ENCODE data around the gene NACA.
A peak's percentile ranks its signal among the peaks of the same experiment; 100 is the strongest.

Gene NACA

GRCh38 chr12:56724972-56725722 lies at the start of gene NACA (continued):
- TF ChIP-seq KLF8 (tag by site-specific recombination; IDR thresholded peaks at IDR 0.05) (peak; percentile 68), ZNF132 (tag by site-specific recombination; IDR thresholded peaks at IDR 0.05; ENCODE audit: borderline replicate concordance) (no peak), REPIN1 (tag by site-specific recombination; IDR thresholded peaks at IDR 0.05; ENCODE audit: low read depth) (0 out of 2 replicates have a peak, but pooled peaks have one; percentile 49), ZNF2 (tag by site-specific recombination; IDR thresholded peaks at IDR 0.05) (peak; percentile 98), HOXC10 (CRISPR knock-in tag; IDR thresholded peaks at IDR 0.05) (no peak), ZNF560 (tag by site-specific recombination; IDR thresholded peaks at IDR 0.05; ENCODE audit: borderline replicate concordance) (no peak), PRDM1 (tag by site-specific recombination; IDR thresholded peaks at IDR 0.05) (peak; percentile 44; the same call in 1 of the 2 replicates), ZBTB10 (tag by site-specific recombination; IDR thresholded peaks at IDR 0.05) (peak; percentile 70), ZSCAN4 (tag by site-specific recombination; IDR thresholded peaks at IDR 0.05) (no peak), ZNF488 (tag by site-specific recombination; IDR thresholded peaks at IDR 0.05) (no peak), ZNF280C (tag by site-specific recombination; IDR thresholded peaks at IDR 0.05) (no peak), ZBTB44 (tag by site-specific recombination; IDR thresholded peaks at IDR 0.05) (no peak; the same call in 1 of the 2 replicates), ZFP41 (tag by site-specific recombination; IDR thresholded peaks at IDR 0.05; ENCODE audit: borderline replicate concordance) (no peak), ZNF223 (tag by site-specific recombination; IDR thresholded peaks at IDR 0.05) (no peak), ZNF510 (tag by site-specific recombination; IDR thresholded peaks at IDR 0.05; ENCODE audit: insufficient replicate concordance) (no peak), ZNF292 (tag by site-specific recombination; IDR thresholded peaks at IDR 0.05; ENCODE audit: borderline replicate concordance, low read depth) (no peak), ZNF239 (tag by site-specific recombination; IDR thresholded peaks at IDR 0.05) (no peak), OSR2 (tag by site-specific recombination; IDR thresholded peaks at IDR 0.05) (peak; percentile 72), ZNF561 (tag by site-specific recombination; IDR thresholded peaks at IDR 0.05; ENCODE audit: borderline replicate concordance) (peak; percentile 58), ZNF18 (tag by site-specific recombination; IDR thresholded peaks at IDR 0.05) (peak; percentile 47), ZSCAN23 (tag by site-specific recombination; IDR thresholded peaks at IDR 0.05) (peak; percentile 79; the same call in 1 of the 2 replicates), SETDB1 (IDR thresholded peaks at IDR 0.05; ENCODE audit: insufficient read length, low read length) (no peak), ZNF169 (tag by site-specific recombination; IDR thresholded peaks at IDR 0.05) (no peak), ZNF513 (tag by site-specific recombination; IDR thresholded peaks at IDR 0.05) (no peak; the same call in 1 of the 2 replicates), ZNF707 (tag by site-specific recombination; IDR thresholded peaks at IDR 0.05) (no peak), ZNF837 (tag by site-specific recombination; IDR thresholded peaks at IDR 0.05) (no peak), ZNF473 (tag by site-specific recombination; IDR thresholded peaks at IDR 0.05) (no peak)

Measured in HEK293 (cell line).